ENCODE data around the gene PIP5K1C.
"Not testable (repeated sequence)": the region's sequence is repeated elsewhere in the genome, so short reads cannot be mapped to it uniquely, and the experiment has no call there.

The PIP5K1C gene

DNA sequence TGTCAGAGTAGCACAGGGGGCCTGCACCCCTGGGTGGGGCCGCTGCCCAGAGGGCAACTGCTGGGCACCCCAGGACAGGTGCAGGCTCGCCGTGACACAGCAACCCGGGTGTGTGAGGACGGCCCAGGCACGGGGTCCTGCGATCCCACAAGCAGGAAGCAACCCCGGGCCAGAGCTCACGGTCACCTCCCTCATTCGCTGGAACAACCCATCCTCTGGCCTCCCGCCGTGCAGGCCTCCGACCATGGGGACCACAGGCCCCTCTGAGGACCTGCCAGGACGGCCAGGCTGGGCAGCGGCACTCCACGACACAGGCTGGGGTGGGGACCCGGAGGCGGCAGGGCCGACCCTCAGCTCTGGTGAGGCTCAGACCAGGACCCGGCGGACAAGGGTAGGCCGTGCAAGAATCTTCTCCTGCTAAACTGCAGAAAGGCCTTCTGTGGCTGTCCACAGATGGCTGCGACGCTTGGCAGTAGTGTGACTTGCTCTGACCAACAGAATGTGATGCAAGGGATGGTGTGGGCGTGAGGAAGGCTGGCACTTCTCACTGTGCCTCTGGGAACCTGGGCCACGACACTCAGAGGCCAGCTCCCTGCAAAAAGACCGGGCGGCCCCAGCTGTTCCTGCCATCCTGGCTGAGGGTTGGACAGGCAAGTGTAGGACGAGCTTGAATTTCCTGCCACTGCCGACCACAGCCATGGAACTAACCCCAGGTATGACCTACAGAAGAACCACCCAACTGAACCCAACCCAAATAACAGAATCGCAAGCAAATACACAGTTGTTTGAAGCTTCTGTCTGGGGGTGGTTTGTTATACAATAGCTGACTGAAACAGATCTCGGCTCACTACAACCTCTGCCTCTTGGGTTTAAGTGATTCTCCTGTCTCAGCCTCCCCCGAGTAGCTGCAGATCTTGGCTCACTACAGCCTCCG is 26.5 kb downstream of the PIP5K1C start:
- no peak for DNase-seq (ENCODE audit: low read depth)

GRCh38 chr19:3672993-3673392 is 27.3 kb downstream of the PIP5K1C start:
- no peak for DNase-seq (ENCODE audit: low read depth)

- no peak for DNase-seq (ENCODE audit: low read depth)
These were observed 27.7 kb downstream of the PIP5K1C start for GRCh38 chr19:3672575-3672948.

- peak; percentile 69 for DNase-seq (ENCODE audit: low read depth)
These were observed 28.3 kb downstream of the PIP5K1C start for GRCh38 chr19:3671680-3672574.

GRCh38 chr19:3670796-3671679 is 29.2 kb downstream of the PIP5K1C start:
- peak; percentile 88 for DNase-seq (ENCODE audit: low read depth)

DNA sequence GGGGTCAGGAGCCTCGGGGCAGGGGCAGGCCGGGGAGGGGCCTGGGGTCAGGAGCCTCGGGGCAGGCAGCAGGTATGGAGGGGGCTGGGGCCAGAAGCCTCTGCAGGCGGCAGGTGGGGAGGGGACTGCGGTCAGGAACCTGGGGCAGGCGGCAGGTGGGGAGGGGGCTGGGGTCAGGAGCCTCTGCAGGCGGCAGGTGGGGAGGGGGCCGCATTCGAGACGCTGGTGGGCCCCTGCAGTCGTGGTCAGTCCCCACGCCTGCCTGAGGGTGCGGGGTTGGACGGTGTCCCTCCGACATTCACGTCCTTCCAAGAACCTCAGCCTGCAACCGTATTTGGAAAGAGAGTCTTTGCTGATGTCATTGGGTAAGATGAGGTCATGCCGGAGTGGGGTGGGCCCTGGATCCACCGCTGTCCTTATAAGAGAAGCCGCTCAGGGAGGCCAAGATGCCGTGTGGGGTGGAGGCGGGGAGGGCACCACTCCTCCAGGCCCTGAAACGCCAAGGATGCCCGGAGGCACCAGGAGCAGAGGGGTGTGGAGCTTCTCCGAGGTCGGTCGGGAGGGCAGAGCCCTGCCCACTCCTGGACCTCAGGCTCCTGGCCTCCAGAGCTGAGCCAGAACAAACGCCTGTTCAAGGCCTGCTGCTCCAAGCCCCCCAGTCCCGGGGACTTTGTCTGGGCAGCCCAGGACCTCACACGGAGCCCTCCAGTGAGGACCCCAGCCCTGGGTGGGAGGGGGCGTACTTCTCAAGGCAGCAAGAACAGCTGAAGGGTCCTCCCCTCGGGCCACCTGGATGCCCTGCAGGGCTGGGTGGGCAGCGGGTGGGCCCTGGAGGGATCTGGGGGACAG is 30.1 kb downstream of the PIP5K1C start:
- DNase-seq (ENCODE audit: low read depth) = peak; percentile 98

GRCh38 chr19:3669082-3669946 is 31.0 kb downstream of the PIP5K1C start:
- no peak for DNase-seq (ENCODE audit: low read depth)

GRCh38 chr19:3668331-3669081 is 31.8 kb downstream of the PIP5K1C start:
- peak; percentile 44 for DNase-seq (ENCODE audit: low read depth)

GRCh38 chr19:3667766-3668165 is 32.5 kb downstream of the PIP5K1C start:
- no peak for DNase-seq (ENCODE audit: low read depth)

DNA sequence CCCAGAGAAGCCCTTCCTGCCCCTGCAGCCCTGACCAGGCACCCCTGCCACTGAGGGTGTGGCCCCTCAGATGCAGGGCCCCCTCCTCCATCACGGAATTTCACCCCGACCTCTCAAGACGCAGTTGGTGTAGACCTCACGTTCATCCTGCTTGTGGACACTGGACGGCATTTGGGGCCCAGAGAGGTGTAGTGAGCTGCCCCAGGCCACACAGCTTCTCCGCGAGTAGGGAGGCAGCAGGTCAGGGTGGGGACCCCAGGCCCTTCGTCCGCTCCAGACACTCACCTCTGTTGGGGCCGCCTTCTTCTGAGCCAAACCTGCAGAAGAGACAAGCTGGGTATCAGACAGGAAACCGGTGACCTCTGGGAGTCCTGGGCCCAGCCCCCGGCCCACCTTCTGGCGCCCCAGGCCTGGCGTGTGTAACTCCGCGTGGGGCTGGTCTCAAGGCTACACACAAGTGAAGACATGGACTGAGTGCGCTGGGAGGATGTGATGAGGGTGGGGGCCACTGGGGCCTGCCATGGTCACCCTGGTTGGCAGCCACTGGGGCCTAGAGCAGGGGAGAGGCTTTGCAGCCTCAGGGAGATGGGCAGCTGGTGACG is 33.1 kb downstream of the PIP5K1C start:
- DNase-seq (ENCODE audit: low read depth) = no peak

DNA sequence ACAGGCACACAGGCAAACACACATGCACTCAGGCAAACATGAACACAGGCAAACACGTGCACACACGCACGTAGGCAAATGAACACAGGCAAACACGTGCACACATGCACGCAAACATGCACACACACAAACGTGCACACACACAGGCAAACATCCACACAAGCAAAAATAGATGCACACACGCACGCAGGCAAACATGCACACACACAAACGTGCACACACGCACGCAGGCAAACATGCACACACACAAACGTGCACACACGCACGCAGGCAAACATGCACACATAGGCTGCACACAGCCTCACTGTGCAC is 33.8 kb downstream of the PIP5K1C start:
- not testable (repeated sequence) for DNase-seq (ENCODE audit: low read depth)

DNA sequence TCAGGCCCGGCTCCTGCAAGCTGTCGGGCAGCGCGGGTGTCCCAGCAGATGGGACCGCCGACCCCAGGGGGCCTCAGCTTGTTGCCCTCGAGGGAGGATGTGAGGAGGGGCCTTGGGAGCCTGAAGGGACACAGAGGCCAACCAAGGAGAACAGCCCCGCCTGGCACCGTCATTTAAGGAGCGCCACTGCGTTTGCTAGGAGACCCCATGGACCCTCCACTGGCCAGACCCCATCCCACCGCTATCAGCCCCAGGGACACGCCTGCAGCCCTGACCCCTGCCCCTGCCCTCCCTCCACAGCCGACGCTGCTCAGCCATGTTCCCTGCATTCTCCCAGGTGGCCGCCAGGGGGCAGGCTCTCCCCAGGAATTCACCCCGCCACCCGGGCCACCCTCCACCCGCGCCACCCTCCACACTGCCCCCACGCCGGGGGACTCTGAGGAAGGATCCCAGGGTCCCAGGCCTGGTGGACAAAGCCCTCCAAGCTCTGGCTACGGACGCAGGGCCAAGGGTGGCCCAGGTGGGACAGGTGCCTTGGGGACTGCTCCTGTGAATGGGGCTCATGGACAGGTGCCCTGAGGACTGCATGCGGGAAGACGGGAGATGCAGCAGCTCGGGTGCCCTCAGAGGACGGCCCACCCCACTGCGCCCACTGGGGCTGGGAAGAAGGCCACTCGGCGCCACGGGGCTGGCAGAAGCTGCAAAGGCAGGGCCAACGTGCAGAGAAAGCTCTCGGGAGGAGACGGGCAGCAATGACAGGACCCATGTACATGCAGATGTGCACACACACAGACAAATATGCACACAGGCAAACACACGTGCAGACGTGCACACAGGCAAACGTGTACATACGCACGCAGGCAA is 34.4 kb downstream of the PIP5K1C start:
- DNase-seq (ENCODE audit: low read depth) = peak; percentile 53

GRCh38 chr19:3664879-3665642 is 35.2 kb downstream of the PIP5K1C start:
- no peak for DNase-seq (ENCODE audit: low read depth)

GRCh38 chr19:3663838-3664237 is 36.4 kb downstream of the PIP5K1C start:
- no peak for DNase-seq (ENCODE audit: low read depth)

DNA sequence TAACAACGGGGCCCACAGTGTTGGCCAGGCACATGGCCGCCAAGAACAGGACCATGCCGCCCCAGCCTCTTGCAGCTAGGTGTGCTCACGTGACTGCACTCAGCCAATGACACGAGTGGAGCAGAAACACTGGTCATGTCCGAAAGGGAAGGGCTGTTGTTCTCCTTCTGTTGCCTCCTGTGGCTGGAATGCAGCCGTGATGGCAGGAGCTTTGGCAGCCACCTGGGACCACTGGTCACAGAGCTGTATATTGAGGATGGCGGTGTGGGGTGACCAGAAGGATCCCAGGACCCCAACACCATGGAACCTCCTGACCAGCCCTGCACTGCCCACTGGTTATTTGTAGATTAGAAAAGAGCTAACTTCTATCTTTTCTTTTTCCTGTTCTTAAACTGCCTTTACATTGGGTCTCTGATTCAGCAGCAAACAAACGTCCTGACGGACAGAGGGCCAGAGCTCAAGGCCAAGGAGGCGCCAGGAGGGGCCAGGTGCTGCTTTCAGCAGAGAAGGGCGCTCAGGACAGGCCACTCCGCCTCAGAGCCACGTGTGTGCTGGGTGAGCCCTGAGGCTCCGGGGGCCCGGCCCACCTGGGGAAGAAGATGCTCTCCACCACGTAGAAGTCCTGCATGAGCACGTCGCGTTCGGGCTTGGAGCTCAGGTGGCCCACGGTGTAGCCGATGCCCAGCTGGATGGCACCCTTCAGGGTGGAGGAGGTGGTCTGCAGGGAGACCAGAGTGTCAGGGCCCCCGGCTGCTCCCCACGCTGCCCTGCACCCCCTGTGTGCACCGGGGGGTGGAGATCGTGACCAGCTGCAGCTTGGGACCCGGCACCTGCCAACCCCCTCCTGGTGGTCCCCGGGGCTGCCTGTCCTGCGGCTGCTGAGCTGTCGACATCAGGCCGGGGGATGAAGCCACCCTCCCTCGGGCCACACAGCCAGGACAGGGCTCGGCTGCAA is 38.7 kb downstream of the PIP5K1C start:
- no peak for DNase-seq (ENCODE audit: low read depth)
